ENCODE results near the gene CUL7.
"Not testable (repeated sequence)": the region's sequence is repeated elsewhere in the genome, so short reads cannot be mapped to it uniquely, and the experiment has no call there.

CUL7 gene

DNA sequence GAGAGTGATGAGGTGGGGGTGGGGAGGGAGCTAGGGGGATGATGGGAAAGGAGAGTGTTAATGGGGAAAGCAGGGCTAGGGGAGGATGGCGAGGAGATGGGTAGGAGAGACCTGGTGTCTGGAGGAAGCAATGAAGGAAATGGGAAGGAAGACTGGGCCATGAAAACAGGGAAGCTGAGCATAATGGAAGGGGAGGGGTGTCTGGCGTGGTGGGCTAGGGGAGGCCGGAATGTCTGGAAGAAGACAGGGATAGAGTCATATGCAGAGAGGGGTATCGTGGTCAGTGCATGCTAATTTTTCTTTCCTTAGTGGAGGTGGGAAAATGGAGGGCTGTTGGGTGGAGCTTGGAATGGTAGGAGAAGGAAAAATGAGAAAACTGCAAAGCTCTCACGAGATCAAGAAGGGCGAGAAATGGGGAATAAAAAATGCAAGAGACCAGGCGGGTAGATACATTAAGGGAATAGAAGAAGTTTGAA is 39.2 kb downstream of the CUL7 start:
- no peak for DNase-seq (ENCODE audit: low read depth in 2 of 2)

DNA sequence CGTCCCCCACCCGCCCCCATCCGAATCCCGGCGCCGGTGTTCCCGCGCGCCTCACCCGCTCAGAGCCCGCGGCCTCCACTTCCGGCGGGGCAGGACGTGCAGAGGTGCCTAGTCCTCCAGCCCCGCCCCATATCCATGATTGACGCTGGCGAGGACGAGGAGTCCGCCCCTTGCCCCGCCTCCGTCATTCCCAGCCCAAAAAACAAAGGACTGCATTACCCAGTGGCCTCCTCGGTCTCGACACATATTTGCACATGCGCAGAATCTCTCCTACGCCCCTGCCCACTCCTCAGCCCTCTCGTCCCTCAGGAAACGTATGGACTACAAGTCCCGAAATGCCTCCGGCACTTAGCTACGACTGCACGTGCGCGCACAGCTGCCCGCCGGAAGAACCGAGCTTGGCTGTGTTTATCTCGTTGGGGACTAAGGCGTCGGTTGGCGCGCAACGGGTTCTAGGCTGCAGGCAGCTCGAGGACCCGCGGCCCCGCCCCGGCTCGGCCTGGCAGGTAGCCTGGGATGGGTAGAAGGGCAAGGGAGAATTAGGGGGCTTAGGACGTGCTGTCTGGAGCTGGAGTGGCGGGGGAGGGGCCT is 39.7 kb downstream of the CUL7 start, which contains the start of the genes KLHDC3 and MEA1:
KLHDC3 (plus strand) TSS at position 407 of the 591 bp plus-strand sequence. CDS start 2,944 bp downstream, outside the sequence.
MEA1 (minus strand) TSS at position 104 of the 591 bp plus-strand sequence. CDS start 133 bp downstream, outside the sequence.
- DNase-seq (ENCODE audit: low read depth in 2 of 2), result peak; percentile 97 to 99

DNA sequence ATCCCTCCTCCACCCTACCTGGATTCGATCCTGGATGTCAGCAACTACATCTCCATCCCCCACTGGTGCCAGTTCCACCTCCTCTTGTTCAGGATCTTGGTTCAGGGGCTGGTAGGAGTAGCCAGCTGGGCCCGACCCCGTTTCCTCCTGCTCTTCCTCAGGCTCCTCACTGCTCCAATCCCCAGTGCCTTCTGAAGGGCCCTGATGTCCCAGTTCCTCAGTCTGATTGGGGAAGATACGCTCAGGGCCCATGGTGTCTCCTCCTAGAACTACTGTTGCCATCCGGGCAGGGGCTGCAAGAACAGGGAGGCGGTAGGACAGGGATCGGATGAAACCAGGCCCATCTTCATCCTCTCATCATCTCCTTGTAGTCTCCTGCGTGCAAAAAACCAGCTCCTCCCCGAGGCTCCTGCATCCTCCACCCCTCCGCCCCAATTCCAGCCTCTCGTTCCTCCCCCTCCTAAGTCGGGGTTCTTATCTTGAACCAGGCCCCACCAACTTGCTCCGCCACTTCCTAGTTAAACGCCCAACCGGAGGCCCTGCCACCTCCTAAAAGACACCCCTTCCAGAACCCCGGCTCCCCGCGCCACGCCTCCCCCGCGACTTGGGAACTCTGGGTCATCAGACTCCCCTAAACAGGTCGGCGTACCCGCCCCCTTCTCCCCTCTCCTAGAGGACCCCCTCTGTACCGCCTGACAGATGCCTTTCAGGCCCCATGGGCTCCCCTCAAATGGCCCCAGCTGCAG is 40.4 kb downstream of the CUL7 start:
- DNase-seq (ENCODE audit: low read depth in 2 of 2), result no peak

DNA sequence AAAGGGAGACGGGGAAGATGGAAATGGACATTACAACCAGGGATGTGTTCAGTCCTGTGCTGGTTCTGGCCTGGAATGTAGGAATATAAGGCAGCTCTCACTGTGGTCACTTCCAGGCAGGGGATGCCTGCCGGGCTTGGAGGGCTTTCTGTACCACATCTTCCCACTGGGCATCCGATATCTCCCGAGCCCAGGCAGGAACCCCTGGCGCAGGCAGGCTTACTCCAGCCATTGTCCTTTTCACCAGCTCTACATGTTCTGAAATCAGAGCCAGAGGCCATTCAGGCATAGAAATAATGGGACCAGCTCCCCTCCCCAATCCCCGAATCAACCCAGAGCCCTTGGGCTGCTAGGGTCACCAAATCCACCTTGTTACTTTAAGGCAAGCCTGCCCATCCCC is 41.3 kb downstream of the CUL7 start:
- DNase-seq (ENCODE audit: low read depth in 2 of 2), result no peak

DNA sequence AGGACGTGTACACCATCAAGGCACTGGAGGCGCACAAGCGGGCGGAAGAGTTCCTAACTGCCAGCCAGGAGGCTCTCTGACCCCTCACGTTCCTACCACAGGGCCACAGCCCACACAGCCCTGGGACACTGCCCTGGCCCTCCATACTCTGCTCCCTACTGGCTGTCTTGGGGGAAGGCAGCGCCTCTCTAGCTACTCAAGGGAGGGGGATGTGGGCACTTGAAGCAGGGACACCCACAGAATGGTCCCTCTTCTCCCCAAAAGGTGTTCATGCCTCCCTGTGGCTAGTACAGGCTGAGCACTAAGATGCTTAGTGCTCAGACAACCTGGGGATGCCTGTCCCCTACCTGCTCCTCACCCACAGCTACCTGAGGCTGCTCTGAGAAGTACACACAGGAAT is 42.4 kb downstream of the CUL7 start:
- no peak for DNase-seq (ENCODE audit: low read depth in 2 of 2)

DNA sequence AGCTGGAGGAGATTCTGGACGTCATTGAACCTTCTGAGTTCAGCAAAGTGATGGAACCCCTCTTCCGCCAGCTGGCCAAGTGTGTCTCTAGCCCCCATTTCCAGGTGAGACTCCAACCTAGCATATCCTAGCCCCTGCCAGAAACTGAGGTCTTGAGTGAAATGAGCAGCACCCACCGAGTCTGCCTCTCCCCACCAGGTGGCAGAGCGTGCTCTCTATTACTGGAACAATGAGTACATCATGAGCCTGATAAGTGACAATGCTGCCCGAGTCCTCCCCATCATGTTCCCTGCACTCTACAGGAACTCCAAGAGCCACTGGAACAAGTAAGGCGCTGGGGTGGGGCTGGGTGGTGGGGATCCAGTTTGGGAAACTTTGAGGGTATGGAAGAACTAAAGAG is 44.5 kb downstream of the CUL7 start:
- DNase-seq (ENCODE audit: low read depth in 2 of 2), result no peak

DNA sequence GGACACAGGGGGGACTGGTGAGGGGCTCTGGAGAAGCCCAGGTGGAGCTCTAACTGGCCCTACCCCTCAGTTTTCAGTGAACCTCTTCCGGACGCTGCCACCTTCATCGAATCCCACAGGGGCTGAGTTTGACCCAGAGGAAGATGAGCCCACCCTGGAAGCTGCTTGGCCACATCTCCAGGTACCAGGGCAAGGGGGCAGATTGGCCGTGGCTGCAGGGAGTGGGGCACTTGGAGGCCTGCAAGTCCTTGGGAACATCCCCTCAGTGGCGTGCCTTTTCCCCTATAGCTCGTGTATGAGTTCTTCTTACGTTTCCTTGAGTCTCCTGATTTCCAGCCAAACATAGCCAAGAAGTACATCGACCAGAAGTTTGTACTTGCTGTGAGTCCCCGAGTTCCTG is 46.5 kb downstream of the CUL7 start:
- DNase-seq (ENCODE audit: low read depth in 2 of 2), result no peak

DNA sequence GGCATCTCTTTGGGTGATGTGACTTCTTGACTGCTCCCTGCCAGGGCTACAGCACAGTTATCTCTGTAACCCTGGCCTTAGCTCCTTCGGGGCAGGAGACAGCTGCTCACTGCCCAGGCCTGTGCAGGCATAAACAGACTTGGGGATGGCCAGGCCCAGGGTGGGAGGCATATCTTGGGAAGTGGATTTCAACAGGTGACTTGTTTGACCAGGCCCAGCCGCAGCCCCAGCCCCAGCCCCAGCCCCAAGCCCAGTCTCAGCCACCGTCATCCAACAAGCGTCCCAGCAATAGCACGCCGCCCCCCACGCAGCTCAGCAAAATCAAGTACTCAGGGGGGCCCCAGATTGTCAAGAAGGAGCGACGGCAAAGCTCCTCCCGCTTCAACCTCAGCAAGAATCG is 47.4 kb downstream of the CUL7 start:
- no peak for DNase-seq (ENCODE audit: low read depth in 2 of 2)

DNA sequence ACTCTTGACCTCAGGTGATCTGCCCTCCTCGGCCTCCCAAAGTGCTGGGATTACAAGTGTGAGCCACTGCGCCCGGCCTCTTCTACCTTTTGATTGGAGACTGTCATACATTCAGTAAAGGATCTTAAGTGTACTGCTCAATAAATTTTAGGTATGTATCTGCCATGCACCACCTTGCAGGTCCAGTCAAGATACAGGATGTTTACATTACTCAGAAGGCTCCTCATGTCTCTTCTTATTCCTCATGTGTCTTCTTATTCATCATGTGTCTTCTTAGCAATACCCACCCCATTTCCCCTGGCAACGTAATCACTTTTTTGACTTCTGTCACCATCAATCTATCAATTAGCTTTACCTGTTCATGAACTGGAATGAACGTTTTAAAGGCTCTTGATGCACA is 47.8 kb downstream of the CUL7 start:
- no peak for DNase-seq (ENCODE audit: low read depth in 2 of 2)

DNA sequence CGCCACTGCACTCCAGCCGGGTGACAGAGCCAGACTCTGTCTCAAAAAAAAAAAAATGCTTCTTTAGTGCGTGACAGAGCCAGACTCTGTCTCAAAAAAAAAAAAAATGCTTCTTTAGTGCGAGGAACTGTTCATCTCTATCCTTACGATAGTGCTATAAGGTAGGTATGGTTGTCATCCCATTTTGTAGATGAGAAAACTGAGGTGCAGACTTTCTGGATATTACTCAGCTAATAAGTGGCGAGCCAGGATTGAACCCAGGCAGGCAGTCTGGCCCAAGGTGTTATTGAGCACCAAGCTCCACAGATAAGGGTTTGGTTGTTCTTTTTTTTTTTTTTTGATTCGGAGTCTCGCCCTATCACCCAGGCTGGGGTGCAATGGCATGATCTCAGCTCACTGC is 51.8 kb downstream of the CUL7 start:
- DNase-seq (ENCODE audit: low read depth in 2 of 2), result no peak

DNA sequence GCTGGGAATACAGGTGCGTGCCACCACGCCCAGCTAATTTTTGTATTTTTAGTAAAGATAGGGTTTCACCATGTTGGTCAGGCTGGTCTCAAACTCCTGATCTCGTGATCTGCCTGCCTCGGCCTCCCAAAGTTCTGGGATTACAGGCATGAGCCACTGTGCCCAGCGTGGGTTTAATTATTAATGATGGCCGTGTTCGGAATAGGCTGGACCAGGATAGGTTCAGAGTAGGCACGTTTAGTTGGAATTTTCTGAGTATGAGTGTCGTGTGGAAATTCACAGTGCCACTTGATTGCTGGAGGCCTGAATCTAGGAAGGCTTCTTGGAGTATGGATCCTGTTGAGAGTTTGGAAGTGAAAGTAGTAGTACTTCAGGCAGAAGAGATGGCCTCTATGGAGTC is 55.4 kb downstream of the CUL7 start:
- DNase-seq (ENCODE audit: low read depth in 2 of 2), result not testable (repeated sequence)

DNA sequence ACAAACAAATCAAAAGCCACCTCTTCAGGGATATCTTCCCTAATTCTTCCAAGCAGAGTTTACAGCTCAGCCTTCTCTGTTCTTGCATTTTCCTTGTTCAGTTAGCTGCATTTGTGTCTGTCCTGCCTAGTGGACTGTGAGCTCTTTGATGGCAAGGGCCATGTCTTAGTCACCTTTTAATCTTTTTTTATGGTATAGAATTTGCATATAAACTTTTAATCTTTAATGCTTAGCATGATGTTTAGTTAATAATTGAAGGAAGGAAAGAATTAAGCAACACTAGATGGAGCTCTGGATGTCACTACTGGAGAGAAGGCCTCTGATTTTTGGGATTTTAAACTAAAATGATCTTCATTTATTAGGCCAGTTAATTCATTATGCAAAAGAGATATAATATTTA is 57.1 kb downstream of the CUL7 start:
- no peak for DNase-seq (ENCODE audit: low read depth in 2 of 2)

DNA sequence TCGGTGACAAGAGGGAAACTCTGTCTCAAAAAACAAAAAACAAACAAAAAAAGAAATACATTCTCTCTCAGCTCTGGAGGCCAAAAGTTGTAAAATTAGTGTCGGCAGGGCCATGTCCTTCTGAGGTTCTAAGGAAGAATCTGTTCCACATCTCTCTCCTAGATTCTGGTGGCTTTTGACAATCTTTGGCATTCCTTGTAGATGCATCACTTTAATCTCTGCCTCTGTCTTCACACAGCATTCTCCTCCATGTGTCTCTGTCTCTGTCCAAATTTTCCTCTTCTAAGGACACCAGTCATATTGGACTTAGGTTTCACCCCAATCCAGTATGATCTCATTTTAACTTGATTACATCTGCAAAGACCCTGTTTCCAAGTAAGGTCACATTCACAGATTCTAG is 60.2 kb downstream of the CUL7 start:
- DNase-seq (ENCODE audit: low read depth in 2 of 2), result no peak

DNA sequence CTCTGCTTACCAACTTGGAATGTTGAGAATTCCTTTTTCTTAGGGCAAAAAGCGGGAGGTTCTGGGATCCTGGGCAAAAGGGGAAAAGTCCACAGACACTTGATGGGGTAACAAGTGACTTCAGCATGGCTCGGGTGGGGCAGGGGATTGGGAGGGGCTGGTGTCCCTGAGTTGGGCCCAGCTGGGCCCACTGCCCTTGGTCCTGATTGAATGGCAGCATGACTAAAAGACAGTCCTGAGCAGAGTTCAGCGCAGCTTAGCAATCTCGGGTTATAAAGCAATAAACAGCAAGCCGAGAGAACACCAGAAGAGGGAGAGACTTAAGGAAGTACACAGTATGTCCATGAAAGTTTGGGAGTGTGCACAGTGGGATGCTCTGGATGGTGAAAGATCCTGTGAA is 63.7 kb downstream of the CUL7 start:
- no peak for DNase-seq (ENCODE audit: low read depth in 2 of 2)

DNA sequence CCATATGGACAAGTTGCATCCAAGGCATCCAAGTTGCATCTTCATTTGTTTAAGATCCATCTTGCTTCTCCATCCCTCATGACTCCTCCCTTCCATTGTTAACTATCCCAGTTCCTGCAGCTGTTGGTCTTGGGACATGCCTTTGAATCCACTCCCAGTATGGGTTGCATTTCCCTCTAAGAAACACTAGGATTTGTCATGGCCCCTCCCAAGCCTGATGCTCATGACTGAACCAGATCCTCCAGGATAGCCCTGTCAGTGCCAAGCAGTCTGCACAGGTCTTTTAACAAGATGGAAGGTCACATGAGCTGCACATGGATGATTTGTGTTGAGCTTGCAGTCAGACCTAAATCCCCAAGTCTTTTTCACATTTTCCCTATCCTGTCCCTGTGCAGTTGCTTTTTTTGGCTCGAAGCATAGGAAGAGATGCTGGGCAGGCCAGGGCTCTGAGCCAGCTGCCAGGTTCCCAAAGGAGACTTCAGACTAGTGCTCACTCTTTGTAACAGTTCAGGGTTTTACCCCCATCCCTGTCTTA is 65.1 kb downstream of the CUL7 start:
- no peak for DNase-seq (ENCODE audit: low read depth in 2 of 2)

All from stimulated activated CD4-positive, alpha-beta T cell treated with anti-CD3 and anti-CD28 coated beads, Interleukin-4, amount 100 ng/mL, for 48 hours (primary cell).